ACHN (cell line): ENCODE data around the gene MEGF11.

Experiments
- DNase-seq: peaks from one replicate; pipeline ENCODE4 v3.0.0-alpha.2; 2015
- in situ Hi-C: cut with HindIII; loops from 2 replicates; pipeline ENCODE4 v1.10.0; 2017; ENCODE audit warnings: low sequenced_read_pairs, low pct_ligation_motif_present, low pct_unique_long_range_greater_than_20kb

Gene MEGF11

DNA sequence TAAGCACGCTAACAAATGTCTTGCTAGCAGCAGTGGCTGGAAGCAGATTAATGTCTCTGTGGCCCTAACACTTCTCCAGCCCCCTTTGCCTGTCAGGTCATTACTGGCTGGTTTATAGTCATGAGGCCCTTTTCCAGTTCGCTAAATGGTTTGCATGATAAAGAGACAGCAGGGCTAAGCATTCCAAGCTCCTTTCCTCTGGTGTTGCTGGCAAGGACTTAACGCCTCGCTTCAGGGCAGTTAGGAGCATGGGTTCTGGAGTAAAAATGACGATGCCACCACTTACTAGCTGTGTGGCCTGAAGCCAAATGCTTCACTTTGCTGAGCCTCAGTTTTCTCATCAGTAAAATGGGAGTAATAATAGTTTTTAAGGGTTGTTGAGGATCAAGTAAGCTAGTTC lies 185.9 kb downstream of the MEGF11 start:
- no peak for DNase-seq
- in situ Hi-C loops = no loop called here

DNA sequence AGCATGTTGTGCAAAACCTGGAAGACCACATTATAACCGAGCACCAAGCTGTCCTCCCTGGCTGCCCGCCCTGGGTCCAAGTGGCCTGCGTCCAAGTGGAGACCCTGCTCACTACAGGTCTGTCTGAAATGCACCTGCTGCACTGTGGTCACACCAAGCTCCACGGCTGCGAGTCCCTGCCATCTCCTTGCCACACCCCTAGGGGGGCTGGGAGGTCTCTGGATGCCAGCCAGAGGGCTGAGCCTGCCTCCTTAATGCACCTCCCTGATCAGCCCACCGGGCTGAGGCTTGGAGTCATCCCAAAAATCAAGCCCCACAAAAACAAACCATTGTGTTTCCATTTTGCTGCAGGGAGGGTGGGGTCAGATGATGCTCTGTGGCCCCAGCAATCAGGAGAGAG lies 187.1 kb downstream of the MEGF11 start:
- in situ Hi-C loops = no loop called here
- no peak for DNase-seq

DNA sequence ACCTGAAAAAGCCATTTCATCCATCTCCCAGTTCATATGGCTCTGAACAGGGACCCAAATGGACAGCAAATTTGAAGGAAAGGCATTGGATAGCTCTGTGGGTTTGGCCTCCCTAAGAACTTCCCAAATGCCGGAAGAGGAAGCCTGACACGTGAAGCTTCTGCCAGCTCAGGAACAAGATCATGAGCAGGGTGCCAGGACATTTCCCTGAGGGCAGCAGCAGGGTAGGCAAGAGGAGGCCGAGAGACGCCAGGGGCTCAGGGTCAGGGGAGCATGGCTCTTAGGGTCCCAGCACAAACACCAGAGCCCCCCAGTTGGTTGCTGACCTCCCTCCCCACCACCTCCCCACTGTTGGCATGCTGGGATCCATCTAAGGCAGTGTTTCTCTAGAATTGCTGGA lies 187.5 kb downstream of the MEGF11 start:
- in situ Hi-C loops = no loop called here
- no peak for DNase-seq

DNA sequence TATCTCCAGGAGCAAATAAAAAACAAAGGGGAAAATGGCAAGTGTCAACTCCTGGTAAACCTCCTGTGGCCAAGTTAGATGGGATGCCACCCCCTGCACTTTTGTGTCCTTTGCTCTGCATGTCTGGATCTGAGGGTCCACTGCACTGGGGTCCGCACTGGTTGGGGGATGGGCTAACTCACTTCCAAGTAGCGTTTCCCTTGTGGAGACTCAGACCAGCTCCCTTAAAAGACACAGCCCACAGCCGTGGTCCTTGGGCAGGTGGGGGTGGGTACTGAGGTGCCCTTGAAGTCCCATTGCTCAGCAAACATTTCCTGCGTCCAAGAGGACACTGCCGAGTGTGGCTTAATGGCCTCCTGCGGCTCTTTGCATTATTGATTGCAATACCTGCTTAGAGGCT lies 188.2 kb downstream of the MEGF11 start:
- in situ Hi-C loops = no loop called here

DNA sequence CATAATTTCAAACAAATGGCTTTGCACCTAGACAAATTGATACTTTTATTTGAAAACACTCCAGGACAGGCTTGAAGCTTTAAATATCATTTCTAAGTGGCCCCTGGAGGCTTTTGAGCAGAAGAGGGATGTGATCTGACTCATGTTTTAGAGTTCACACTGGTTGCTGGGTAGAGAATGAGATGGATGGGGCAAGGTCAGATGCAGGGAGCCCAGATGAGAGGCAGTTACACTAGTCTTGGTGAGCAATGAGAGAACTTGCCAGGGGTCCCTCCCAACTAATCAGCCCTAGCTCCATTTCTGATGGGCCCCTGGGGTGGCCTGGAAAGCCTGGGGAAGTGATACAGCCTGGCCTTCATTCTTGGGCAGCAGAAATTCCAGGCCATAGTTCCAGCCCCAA lies 190.4 kb downstream of the MEGF11 start:
- in situ Hi-C loops = no loop called here

More for the DNA sequence above, 188.2 kb downstream of the MEGF11 start:
- DNase-seq = no peak

DNA sequence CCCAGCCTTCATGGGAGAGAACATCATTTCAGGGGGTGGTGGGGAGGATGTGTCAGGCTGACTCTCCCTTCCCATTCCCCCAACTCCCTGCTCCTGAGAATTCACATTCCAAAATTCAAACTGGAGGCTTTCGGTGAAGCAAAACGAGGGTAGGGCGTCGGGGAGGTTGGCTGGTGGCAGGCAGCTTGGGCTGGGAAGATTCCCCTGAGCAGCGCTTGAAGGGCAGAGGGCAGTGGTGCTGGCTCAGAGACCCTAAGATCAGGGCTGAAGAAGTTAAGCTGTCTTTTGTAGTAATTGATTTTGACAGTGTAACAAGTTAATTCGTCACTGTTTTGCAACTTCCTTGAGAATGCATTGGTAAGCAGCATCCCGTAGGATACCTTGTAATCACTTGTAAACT lies 196.5 kb downstream of the MEGF11 start:
- DNase-seq = no peak
- in situ Hi-C loops = no loop called here

More for the DNA sequence above, 190.4 kb downstream of the MEGF11 start:
- no peak for DNase-seq

DNA sequence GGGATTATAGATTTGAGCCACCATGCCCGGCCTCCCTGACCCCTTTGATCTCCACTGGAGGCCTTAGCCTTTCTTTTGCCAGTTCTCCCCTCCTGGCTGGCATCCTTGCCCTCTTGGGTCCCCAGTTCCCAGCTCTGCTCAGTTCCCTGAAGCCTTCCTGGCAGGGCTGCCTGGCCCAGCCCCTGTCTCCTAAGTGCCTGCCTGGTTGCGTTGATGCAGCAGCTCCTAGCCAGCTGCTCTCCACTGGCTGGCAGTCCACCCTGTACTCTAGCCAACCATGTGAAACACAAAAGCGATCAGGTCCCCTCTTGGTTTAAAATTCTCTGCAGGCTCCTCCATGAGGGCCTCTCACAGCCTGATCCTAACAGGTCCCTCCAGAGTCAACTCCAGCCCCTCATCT lies 199.6 kb downstream of the MEGF11 start:
- in situ Hi-C loops = no loop called here

DNA sequence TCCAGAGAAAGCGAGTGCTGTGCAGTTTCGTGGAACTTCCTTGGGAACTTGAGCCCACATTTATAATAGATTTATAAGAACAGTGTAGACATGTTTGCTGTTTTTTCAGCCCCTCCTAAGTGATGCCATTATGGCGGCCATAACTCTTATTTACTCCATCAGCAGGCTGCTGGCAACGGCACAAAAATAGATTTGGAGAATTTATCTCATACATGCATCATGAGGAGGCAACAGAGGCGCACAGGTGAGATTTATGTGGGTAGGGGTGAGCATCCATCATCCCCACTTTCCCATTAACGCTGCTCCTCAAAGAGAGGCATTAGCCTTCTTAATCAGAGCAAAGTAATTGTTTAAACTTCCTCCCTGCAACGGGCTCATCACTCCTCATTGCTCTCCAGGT lies 201.7 kb downstream of the MEGF11 start:
- no peak for DNase-seq
- in situ Hi-C loops = no loop called here

More for the DNA sequence above, 199.6 kb downstream of the MEGF11 start:
- no peak for DNase-seq

DNA sequence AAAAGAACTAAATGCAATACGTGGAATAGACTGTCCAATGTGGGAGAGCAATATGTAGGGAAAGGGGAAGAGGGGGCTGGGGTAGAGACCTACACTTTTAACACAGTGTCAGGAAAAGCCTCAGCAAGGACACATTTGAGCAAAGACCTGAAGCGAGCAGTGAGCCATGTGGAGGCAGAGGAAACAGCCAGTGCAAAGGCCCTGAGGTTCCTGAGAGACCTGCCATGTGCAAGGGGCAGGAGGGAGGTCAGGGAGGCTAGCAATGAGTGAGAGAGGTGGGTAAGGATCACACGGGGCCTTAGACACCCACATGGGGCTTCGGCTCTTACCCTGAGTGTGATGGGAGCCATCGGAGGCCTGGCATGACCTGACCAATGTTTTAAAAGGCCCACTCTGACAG lies 203.3 kb downstream of the MEGF11 start:
- DNase-seq = no peak
- in situ Hi-C loops = no loop called here

DNA sequence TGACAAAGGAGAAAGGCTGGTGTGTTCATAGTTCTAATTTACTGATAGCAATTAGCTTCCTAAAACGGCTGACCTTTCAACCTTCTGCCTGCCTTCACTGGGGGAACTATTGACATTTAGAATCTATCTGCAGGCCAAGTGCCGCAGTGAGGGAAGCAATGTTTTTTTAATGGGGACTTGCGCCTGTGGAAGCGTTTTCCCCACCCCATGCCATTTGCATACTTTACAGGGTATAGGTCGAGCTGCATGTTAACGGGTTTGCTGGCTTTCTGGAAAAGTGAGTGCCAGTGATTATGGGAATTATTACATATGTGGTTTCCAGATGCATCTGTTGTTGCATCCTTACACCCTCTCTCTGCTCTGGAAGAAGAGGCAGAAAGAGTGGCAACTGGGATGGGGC lies 204.2 kb downstream of the MEGF11 start:
- no peak for DNase-seq
- in situ Hi-C loops = no loop called here

DNA sequence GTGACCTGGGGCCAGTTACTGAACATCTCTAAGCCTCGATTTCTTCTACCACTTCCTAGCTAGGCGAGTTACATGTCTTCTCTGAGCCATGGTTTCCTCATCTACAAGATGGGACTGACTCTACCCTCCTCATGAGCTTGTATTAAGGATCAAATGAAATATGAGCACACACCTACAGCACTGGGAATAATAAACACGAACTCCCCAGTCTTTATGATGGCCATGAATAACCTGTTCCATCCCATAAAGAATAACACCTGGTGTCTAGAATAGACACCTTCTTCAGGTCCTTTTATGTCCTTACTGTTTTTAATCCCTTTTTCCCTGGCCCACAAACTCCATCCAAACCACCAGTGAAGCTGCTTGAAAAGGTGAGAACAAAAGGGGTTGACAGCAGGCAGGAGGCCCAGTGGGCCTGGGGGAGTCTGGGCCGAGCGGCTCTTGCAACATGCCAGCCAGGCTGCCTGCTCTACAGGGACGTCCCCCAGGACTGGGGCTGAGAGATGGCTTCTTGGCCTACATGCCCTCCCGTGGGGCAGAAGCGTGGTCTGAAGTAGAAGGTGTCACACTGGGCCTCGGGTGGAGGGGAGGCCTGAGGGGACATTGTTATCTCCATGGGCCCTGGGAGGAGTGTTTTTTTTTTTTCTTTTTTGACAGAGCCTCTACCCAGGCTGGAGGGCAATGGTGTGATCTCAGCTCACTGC lies 206.1 kb downstream of the MEGF11 start:
- DNase-seq = no peak
- in situ Hi-C loops = no loop called here

DNA sequence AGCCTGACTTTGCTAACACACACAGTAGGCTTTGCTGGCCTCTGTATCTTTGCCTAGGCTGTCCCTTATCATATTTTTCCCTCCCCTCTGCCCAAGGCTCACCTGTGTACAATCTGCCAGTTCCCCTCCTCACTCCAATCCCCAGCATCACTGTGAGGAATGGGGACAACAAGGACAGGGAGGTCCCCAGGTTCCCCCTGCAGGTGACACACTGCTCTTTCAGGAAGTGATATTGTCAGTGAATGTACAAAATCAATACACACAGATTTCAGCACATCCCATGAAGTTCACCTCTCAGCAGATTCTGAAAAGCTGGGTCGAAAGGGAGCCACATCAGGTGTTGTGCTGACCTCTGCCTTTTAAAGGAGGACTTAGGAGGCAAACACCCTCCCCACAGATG lies 206.8 kb downstream of the MEGF11 start:
- in situ Hi-C loops = no loop called here
- DNase-seq = no peak

DNA sequence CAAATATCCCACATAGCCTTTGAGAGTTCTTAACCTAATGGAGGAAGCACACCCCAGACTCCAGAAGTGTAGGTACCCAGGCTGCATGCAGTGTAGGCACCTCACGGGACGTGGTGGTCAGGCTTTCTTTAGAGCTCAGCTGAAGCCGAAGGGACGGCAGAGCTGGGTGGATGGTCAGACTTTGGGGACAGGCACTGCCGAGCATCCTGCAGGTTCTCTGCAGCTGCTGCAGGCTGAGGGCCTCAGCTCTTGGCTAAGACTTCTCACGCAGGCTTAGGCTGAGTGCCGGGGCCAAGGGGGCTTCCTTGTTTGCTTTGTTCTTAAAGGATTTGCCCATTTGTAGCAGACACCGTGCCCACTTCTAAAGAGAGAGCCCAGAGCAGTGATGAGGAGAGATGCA lies 207.2 kb downstream of the MEGF11 start:
- DNase-seq = no peak
- in situ Hi-C loops = no loop called here

DNA sequence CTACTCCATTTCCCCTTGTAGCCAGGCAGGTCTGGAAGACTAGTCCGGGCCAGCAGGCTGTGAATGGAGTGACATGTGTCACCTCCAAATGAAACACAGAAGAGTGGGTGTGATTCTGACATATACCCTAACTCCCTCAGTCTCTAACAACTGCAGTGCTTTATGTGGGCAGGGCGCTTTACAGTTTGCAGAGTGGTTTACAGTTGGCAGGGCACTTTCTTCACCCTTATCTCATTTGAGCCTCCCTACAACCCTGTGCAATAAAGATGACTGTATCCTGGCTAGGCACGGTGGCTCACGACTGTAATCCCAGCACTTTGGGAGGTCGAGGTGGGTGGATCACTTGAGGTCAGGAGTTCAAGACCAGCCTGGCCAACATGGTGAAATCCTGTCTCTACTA lies 208.0 kb downstream of the MEGF11 start:
- no peak for DNase-seq
- in situ Hi-C loops = no loop called here

DNA sequence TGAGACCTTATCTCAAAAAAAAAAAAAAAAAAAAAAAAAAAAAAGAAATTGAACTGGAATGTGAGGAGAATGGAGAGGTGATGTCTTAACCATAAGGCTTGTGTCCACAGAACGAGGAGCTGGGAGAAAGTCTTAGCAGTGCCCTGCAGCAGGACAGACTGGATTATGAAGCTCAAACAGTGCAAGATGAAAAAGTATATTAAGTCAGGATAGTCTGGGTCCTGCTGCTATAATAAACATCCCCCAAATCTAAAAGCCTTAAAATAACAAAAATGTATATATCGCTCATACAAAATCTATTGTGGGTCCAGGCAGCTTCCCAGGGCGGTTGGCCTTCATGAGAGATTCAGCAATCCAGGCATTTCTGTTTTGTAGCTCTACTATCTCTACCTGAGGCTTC lies 208.7 kb downstream of the MEGF11 start:
- in situ Hi-C loops = no loop called here
- DNase-seq = no peak

DNA sequence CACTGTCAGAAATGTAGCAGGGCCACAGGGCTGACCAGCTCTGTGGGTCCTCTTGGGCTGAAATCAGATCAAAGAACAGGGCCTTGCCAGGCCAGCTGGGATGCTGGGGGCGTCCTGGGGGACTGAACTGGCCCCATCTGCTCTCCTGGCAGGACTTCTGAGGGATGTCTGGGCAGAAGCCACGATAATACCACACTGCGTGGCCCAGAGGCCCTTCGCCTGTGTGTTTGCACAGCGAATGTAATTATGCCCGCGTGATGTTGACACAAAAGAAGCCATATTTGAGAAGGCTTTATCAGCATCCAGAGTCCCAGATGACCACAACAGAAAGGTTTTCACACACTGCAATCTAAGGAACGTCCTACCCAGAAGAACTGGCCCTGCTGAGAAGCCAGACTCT lies 210.3 kb downstream of the MEGF11 start:
- in situ Hi-C loops = no loop called here
- DNase-seq = no peak

DNA sequence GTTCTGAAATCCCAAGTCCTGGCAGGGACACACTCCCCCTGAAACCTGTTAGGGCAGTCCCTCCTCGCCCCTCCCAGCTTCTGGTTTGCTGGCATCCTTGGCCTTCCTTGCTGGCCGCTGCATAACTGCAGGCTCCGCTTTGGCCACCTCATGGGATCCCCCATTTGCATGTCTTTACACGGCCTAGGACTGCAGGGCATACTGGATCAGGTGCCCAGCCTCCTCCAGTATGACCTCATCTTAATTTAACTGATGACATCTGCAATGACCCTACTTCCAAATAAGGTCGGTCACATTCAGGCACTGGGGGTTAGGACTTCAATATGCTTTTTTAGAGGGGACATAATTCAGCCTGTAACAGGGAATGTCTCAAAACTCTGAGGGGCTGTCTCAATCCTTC lies 210.9 kb downstream of the MEGF11 start:
- in situ Hi-C loops = no loop called here
- DNase-seq = no peak

DNA sequence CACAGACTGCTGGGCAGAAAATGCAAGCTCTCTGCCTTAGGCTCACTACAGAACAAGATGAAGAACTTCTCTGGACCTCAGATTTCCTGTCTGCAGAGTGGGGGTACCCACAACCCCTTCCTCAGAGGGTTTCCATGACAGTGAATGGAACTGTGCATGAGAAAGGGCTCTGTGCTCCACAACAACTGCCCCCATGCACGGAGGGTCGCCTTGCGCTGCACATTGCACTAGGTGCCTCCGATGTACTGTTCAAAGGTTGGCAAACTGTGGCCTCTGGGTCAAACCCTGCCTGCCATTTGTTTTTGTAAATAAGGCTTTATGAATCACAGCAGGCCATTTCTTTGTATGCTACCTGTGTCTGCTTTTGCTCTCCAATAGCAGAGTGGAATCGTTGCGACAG lies 212.3 kb downstream of the MEGF11 start:
- no peak for DNase-seq
- in situ Hi-C loops = no loop called here

DNA sequence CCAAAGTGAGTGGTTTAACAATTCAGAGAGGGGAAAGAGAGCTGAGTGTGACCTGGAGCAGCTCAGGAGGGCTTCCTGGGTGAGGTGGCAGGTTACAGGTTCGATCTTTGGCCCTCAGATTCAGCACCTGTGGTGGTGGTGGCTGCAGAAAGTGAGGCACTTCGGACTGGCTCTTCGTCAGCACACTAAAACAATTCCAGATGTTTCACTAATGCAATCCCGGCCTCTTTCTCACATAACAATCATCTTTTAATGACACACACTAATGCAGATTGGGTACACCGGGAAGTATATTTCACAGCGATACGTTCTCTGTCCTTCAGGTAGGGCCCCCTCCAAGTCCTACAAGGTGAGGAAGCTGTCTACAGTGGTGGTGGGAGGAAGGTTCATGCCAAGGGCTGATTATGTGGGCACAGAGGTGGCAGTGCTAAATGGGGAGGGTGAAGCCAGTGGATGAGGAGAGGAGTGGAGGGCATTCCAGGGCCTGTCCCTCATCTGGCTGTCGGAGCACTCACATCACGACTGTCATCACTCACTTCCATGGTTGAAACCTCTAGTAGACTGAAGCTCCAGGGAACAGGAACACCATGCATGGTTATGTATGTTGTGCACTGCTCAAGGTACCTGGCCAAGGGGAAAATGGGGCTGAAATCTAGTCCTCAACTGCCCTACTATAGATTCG lies 213.2 kb downstream of the MEGF11 start:
- DNase-seq = no peak
- in situ Hi-C loops = no loop called here

DNA sequence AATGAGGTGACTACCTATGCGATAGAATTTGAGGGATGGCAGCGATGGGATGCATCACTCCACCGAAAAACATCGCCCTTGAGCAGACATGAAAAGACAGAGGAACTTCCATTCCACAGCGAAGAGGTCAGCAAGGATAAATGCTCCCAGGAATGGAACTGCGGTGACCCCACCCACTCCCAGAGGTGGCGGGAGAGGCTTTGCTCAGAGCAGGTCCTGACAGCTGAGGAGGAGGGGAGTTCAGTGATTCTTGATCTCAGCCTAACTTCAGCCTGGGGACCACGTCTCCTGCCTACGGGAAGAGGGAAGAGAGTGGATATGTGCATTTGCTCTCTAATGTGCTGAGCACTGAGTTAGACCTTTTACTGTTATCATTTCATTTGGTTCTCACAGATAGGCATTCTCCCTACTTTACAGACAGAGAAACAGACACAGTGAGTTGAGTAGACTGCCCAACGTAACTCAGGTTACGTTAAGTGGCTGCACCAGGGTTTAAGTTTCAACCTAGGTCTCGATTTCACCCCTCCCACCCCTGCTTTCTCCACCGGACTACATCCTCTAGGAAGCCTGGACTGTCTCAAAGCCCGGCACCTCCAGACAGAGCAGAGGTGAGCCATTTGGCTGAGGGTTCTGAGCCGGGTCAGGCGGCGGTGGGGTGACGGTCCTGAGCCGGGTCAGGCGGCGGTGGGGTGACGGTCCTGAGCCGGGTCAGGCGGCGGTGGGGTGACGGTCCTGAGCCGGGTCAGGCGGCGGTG lies 214.3 kb downstream of the MEGF11 start:
- in situ Hi-C loops = no loop called here
- no peak for DNase-seq
